GM19240 (cell line): Measurements from ENCODE around the gene B4GALT7.
A peak's percentile ranks its signal among the peaks of the same experiment; 100 is the strongest.
"Not testable (repeated sequence)": the region's sequence is repeated elsewhere in the genome, so short reads cannot be mapped to it uniquely, and the experiment has no call there.

Experiments used
- DNase-seq: peaks from one replicate; pipeline ENCODE4 v3.0.0; 2011; ENCODE audit warnings: low spot score; ENCODE audit not compliant: insufficient read length

B4GALT7 gene

GRCh38 chr5:177599731-177600507 lies at the start of gene B4GALT7:
TSS of gene B4GALT7 (plus strand) at chr5:177600132. CDS start at chr5:177600211, 79 bp downstream.
- peak; percentile 79 for DNase-seq

GRCh38 chr5:177552839-177553455 lies 47.0 kb upstream of the B4GALT7 start:
- no peak for DNase-seq

GRCh38 chr5:177553671-177554429 lies 46.1 kb upstream of the B4GALT7 start:
- peak; percentile 59 for DNase-seq

- DNase-seq, result peak; percentile 100
Measured at GRCh38 chr5:177554474-177555111, 45.3 kb upstream of the B4GALT7 start, which contains the start of gene FAM193B. TSS of gene FAM193B (minus strand) at chr5:177554563. CDS start at chr5:177554458, 105 bp downstream.

GRCh38 chr5:177555228-177555627 lies 44.7 kb upstream of the B4GALT7 start:
- DNase-seq, result no peak

GRCh38 chr5:177555665-177556064 lies 44.3 kb upstream of the B4GALT7 start:
- DNase-seq, result no peak

- no peak for DNase-seq
Measured at GRCh38 chr5:177557041-177557647, 42.8 kb upstream of the B4GALT7 start.

- DNase-seq, result no peak
Measured at GRCh38 chr5:177557796-177558195, 42.1 kb upstream of the B4GALT7 start.

- not testable (repeated sequence) for DNase-seq
Measured at GRCh38 chr5:177559446-177559941, 40.4 kb upstream of the B4GALT7 start.

GRCh38 chr5:177565046-177565445 lies 34.9 kb upstream of the B4GALT7 start:
- no peak for DNase-seq

- DNase-seq, result no peak
Measured at GRCh38 chr5:177568326-177568725, 31.6 kb upstream of the B4GALT7 start.

- DNase-seq, result no peak
Measured at GRCh38 chr5:177569894-177570293, 30.0 kb upstream of the B4GALT7 start.

- DNase-seq, result no peak
Measured at GRCh38 chr5:177575488-177575887, 24.4 kb upstream of the B4GALT7 start.

- no peak for DNase-seq
Measured at GRCh38 chr5:177576169-177576568, 23.8 kb upstream of the B4GALT7 start.

GRCh38 chr5:177578316-177578715 lies 21.6 kb upstream of the B4GALT7 start:
- no peak for DNase-seq

- no peak for DNase-seq
Measured at GRCh38 chr5:177588413-177588909, 11.5 kb upstream of the B4GALT7 start.

GRCh38 chr5:177590406-177590805 lies 9.5 kb upstream of the B4GALT7 start:
- DNase-seq, result no peak

GRCh38 chr5:177591690-177592009 lies 8.3 kb upstream of the B4GALT7 start:
- DNase-seq, result no peak

GRCh38 chr5:177592010-177592834 lies 7.7 kb upstream of the B4GALT7 start, which contains the start of gene TMED9:
TSS of gene TMED9 (plus strand) at chr5:177592203. CDS start at chr5:177592215, 12 bp downstream.
- peak; percentile 74 for DNase-seq

- DNase-seq, result no peak
Measured at GRCh38 chr5:177592905-177593304, 7.0 kb upstream of the B4GALT7 start.
